ENCODE measurements around the gene KANSL1. TPM values are rescaled to one million over a fixed set of nuclear protein-coding genes. Genes with fewer than 3 reads are reported as not detected.

Gene KANSL1
- total RNA-seq, 1 experiment from 2014 or later, result 55.5 TPM

DNA sequence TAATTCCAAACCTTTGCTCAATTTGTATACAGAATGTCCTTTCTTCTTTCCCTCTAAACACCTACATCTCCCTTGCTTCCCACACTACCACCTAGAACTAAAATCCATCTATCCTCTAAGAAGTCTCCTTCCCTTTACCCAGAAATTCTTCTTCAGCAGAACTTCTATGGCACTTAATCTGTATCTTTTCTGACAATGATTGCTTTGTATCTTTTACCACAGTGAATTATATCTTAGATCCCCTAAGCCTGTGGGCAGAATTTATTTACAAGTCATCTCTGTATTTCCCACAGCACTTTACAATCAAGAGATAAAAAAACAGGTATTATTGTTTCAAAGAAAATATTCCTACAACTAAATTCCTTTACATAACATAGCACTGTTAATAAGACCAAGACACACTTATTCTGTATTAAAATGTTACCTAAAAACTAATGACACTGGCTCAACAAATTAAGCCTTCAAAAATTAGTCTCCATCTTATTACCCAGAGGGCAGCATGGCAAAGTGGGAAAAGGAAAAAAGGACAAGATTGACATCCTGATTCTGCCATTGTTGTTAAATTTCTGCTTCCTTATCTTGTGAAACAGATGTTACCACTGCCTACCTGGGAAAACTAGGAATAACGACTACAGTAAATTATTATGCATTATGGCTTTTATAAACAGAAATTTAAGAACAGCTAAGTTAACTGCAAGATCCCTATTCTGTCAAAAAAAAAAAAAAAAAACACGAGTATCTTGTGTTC lies 42.8 kb downstream of the KANSL1 start:
- in situ Hi-C loops (cut with HindIII; ENCODE audit: low pct_unique_long_range_greater_than_20kb, low sequenced_read_pairs), result no loop called here

DNA sequence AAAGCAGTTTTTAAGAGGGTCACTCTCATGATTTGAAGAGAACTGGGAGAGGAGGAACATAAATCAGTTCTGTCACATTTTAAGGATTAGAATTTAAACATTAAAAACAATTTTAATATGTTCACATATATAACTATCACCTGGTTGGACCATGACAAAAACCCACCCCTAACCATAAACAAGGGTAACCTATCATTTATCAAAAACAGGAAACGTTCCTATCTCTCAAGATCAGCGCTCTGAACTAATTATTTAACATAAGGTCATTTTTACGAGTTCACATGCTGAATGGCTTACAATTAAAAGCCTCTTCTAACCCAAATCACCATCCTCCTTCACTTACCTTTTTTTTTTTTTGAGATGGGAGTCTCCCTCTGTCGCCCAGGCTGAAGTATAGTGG lies 45.0 kb downstream of the KANSL1 start:
- intact Hi-C loops (cut with micrococcal nuclease; ENCODE audit: unreplicated experiment) (no loop called here), in situ Hi-C loops (cut with HindIII; ENCODE audit: low pct_unique_long_range_greater_than_20kb, low sequenced_read_pairs) (no loop called here)
- BruUV-seq (replicated peaks), result no TSS peak
- H3K4me3 ChIP-seq (ENCODE audit: low read depth in 2 of 2, low read length in 2 of 2), result no peak overlapping the region
- H3K4me1 ChIP-seq (ENCODE audit: control insufficient read depth, insufficient read depth, low read length), result peaks cover 30% of the 10 kb centered on the region
- H3K27ac ChIP-seq (ENCODE audit: low read length), result no peak overlapping the region
- no peaks in the 10 kb centered on the region for H3K9me3 ChIP-seq (ENCODE audit: control insufficient read depth, insufficient read depth, low read depth, low read length)
- TF ChIP-seq, protein P1, sequence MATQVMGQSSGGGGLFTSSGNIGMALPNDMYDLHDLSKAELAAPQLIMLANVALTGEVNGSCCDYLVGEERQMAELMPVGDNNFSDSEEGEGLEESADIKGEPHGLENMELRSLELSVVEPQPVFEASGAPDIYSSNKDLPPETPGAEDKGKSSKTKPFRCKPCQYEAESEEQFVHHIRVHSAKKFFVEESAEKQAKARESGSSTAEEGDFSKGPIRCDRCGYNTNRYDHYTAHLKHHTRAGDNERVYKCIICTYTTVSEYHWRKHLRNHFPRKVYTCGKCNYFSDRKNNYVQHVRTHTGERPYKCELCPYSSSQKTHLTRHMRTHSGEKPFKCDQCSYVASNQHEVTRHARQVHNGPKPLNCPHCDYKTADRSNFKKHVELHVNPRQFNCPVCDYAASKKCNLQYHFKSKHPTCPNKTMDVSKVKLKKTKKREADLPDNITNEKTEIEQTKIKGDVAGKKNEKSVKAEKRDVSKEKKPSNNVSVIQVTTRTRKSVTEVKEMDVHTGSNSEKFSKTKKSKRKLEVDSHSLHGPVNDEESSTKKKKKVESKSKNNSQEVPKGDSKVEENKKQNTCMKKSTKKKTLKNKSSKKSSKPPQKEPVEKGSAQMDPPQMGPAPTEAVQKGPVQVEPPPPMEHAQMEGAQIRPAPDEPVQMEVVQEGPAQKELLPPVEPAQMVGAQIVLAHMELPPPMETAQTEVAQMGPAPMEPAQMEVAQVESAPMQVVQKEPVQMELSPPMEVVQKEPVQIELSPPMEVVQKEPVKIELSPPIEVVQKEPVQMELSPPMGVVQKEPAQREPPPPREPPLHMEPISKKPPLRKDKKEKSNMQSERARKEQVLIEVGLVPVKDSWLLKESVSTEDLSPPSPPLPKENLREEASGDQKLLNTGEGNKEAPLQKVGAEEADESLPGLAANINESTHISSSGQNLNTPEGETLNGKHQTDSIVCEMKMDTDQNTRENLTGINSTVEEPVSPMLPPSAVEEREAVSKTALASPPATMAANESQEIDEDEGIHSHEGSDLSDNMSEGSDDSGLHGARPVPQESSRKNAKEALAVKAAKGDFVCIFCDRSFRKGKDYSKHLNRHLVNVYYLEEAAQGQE (IDR thresholded peaks at IDR 0.05; ENCODE audit: insufficient read depth in 1 of 2, low read depth in 2 of 2, low read length in 1 of 2), result no peak
- TF ChIP-seq POLR2AphosphoS5 (IDR thresholded peaks at IDR 0.05; ENCODE audit: low read depth, low read length), result no peak
- TF ChIP-seq, protein P2, sequence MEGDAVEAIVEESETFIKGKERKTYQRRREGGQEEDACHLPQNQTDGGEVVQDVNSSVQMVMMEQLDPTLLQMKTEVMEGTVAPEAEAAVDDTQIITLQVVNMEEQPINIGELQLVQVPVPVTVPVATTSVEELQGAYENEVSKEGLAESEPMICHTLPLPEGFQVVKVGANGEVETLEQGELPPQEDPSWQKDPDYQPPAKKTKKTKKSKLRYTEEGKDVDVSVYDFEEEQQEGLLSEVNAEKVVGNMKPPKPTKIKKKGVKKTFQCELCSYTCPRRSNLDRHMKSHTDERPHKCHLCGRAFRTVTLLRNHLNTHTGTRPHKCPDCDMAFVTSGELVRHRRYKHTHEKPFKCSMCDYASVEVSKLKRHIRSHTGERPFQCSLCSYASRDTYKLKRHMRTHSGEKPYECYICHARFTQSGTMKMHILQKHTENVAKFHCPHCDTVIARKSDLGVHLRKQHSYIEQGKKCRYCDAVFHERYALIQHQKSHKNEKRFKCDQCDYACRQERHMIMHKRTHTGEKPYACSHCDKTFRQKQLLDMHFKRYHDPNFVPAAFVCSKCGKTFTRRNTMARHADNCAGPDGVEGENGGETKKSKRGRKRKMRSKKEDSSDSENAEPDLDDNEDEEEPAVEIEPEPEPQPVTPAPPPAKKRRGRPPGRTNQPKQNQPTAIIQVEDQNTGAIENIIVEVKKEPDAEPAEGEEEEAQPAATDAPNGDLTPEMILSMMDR (IDR thresholded peaks at IDR 0.05), result no peak
- TF ChIP-seq SIN3A (IDR thresholded peaks at IDR 0.05; ENCODE audit: borderline replicate concordance, insufficient read depth, low read depth, low read length), result no peak
- TF ChIP-seq TCF7L2 (IDR thresholded peaks at IDR 0.05; ENCODE audit: low read depth, low read length), result no peak
- no peaks in the 10 kb centered on the region for H3K27me3 ChIP-seq (ENCODE audit: control insufficient read depth, insufficient read depth, low read length)
- CTCF ChIA-PET, result no interaction called here
- DNase-seq (ENCODE audit: low read depth, low spot score) (no peak), ATAC-seq (no peak)
- H3K36me3 ChIP-seq (ENCODE audit: control insufficient read depth, insufficient read depth, low read length), result 0 out of 2 replicates have a peak, but pooled peaks cover 2% of the 10 kb centered on the region
- POLR2A ChIA-PET, result no interaction called here

More for the DNA sequence above, 42.8 kb downstream of the KANSL1 start:
- H3K9me3 ChIP-seq (ENCODE audit: control insufficient read depth, insufficient read depth, low read depth, low read length), result no peaks in the 10 kb centered on the region
- H3K36me3 ChIP-seq (ENCODE audit: control insufficient read depth, insufficient read depth, low read length), result 0 out of 2 replicates have a peak, but pooled peaks cover 2% of the 10 kb centered on the region
- ChIA-PET CTCF (no interaction called here), POLR2A (no interaction called here)
- no peak overlapping the region for H3K27ac ChIP-seq (ENCODE audit: low read length)
- TF ChIP-seq POLR2AphosphoS5 (IDR thresholded peaks at IDR 0.05; ENCODE audit: low read depth, low read length) (no peak), SIN3A (IDR thresholded peaks at IDR 0.05; ENCODE audit: borderline replicate concordance, insufficient read depth, low read depth, low read length) (no peak), TCF7L2 (IDR thresholded peaks at IDR 0.05; ENCODE audit: low read depth, low read length) (no peak)
- TF ChIP-seq, protein P2 (IDR thresholded peaks at IDR 0.05), result no peak
- TF ChIP-seq, protein P1 (IDR thresholded peaks at IDR 0.05; ENCODE audit: insufficient read depth in 1 of 2, low read depth in 2 of 2, low read length in 1 of 2), result no peak
- no peak for DNase-seq (ENCODE audit: low read depth, low spot score)
- no peak overlapping the region for H3K4me3 ChIP-seq (ENCODE audit: low read depth in 2 of 2, low read length in 2 of 2)
- H3K4me1 ChIP-seq (ENCODE audit: control insufficient read depth, insufficient read depth, low read length), result peaks cover 35% of the 10 kb centered on the region
- BruUV-seq (replicated peaks), result TSS peak; percentile 29
- no peak for ATAC-seq
- intact Hi-C loops (cut with micrococcal nuclease; ENCODE audit: unreplicated experiment), result no loop called here
- no peaks in the 10 kb centered on the region for H3K27me3 ChIP-seq (ENCODE audit: control insufficient read depth, insufficient read depth, low read length)
